Caco-2 (cell line): ENCODE data around the gene PCDHB2. TPM values are rescaled to one million over a fixed set of nuclear protein-coding genes. Genes with fewer than 3 reads are reported as not detected.
"Not testable (repeated sequence)": the region's sequence is repeated elsewhere in the genome, so short reads cannot be mapped to it uniquely, and the experiment has no call there.

Source experiments
- BruUV-seq: library from RNA; stranded (reverse); fragments of 400-500 nt; replicated peaks from 2 replicates; lab custom pipeline; 2021; lab: Mats Ljungman, UMichigan
- CTCF ChIA-PET: fragments of 300-600 bp; sonication (Branson Sonifier 250); formaldehyde crosslinking; loops from one replicate; lab custom pipeline; 2022; ENCODE audit warnings: antibody characterized with exemption; lab: Charles Lee
- POLR2A ChIA-PET: fragments of 300-600 bp; sonication (Branson Sonifier 250); formaldehyde crosslinking; loops from one replicate; lab custom pipeline; 2022; ENCODE audit warnings: antibody characterized with exemption; lab: Charles Lee
- DNase-seq, 2 experiments: peaks; one replicate each; pipeline versions ENCODE4 v3.0.0 to v3.0.0-alpha.2; 2020 to 2022
- H3K27me3 ChIP-seq: replicated peaks from 2 replicates; pipeline ENCODE4 v1.6.0; 2011; ENCODE audit warnings: low read length; ENCODE audit not compliant: control insufficient read depth, insufficient read depth
- H3K36me3 ChIP-seq: 2 replicates; pipeline ENCODE4 v1.5.1; 2011; ENCODE audit warnings: low read length; ENCODE audit not compliant: control insufficient read depth, insufficient read depth
- H3K4me1 ChIP-seq: fragments of 250-450 bp; sonication (Bioruptor Pico); 2 replicates; pipeline ENCODE4 v1.5.1; 2020; ENCODE audit warnings: mild to moderate bottlenecking
- H3K4me3 ChIP-seq: 2 replicates; pipeline ENCODE4 v1.5.1; 2011; ENCODE audit warnings: low read depth, mild to moderate bottlenecking, control low read depth, low read length
- H3K9me3 ChIP-seq: fragments of 250-450 bp; sonication (Bioruptor Pico); 2 replicates; pipeline ENCODE4 v1.5.1; 2020; ENCODE audit warnings: mild to moderate bottlenecking, moderate library complexity
- H3K27ac Mint-ChIP-seq: one replicate; pipeline ENCODE4 v1.8.0; 2022; ENCODE audit warnings: mixed read lengths; ENCODE audit not compliant: unreplicated experiment
- H3K27me3 Mint-ChIP-seq: one replicate; pipeline ENCODE4 v1.8.0; 2022; ENCODE audit warnings: mixed read lengths; ENCODE audit not compliant: insufficient read depth, unreplicated experiment
- H3K36me3 Mint-ChIP-seq: one replicate; pipeline ENCODE4 v1.8.0; 2022; ENCODE audit warnings: mild to moderate bottlenecking, mixed read lengths; ENCODE audit not compliant: insufficient read depth, unreplicated experiment
- H3K4me1 Mint-ChIP-seq: one replicate; pipeline ENCODE4 v1.8.0; 2022; ENCODE audit warnings: low read depth, mixed read lengths; ENCODE audit not compliant: unreplicated experiment
- H3K4me3 Mint-ChIP-seq: one replicate; pipeline ENCODE4 v1.8.0; 2022; ENCODE audit warnings: mild to moderate bottlenecking, moderate library complexity, mixed read lengths; ENCODE audit not compliant: unreplicated experiment
- H3K9me3 Mint-ChIP-seq: one replicate; pipeline ENCODE4 v1.8.0; 2022; ENCODE audit warnings: mixed read lengths; ENCODE audit not compliant: unreplicated experiment
- intact Hi-C: fragments of 100-400 bp; cut with micrococcal nuclease; formaldehyde crosslinking; loops from one replicate; pipeline ENCODE4 v1.10.0; 2022; ENCODE audit not compliant: unreplicated experiment
- total RNA-seq: library from RNA; stranded (reverse); gene quantifications from 2 replicates; pipeline ENCODE4 v1.2.3, GENCODE V29; 2022
- TF ChIP-seq, protein P1 (sequence below), 2 experiments: fragments of 200-600 bp in 1 of 2; IDR thresholded peaks; 1 replicate in 1 of 2; 2 replicates in 1 of 2; pipeline versions ENCODE4 v1.5.1 to v1.8.0; 2011 to 2022; ENCODE audit warnings: antibody characterized with exemption in 1 of 2, control low read depth in 1 of 2, inconsistent platforms in 1 of 2, low read depth in 1 of 2, low read length in 1 of 2, mild to moderate bottlenecking in 1 of 2, moderate library complexity in 1 of 2; ENCODE audit not compliant: insufficient read depth in 1 of 2, severe bottlenecking in 1 of 2, unreplicated experiment in 1 of 2

The PCDHB2 gene
- total RNA-seq, 1 experiment from 2014 or later = 0.20 TPM

- no peak overlapping the region for H3K27ac Mint-ChIP-seq
- TF ChIP-seq, protein P1, sequence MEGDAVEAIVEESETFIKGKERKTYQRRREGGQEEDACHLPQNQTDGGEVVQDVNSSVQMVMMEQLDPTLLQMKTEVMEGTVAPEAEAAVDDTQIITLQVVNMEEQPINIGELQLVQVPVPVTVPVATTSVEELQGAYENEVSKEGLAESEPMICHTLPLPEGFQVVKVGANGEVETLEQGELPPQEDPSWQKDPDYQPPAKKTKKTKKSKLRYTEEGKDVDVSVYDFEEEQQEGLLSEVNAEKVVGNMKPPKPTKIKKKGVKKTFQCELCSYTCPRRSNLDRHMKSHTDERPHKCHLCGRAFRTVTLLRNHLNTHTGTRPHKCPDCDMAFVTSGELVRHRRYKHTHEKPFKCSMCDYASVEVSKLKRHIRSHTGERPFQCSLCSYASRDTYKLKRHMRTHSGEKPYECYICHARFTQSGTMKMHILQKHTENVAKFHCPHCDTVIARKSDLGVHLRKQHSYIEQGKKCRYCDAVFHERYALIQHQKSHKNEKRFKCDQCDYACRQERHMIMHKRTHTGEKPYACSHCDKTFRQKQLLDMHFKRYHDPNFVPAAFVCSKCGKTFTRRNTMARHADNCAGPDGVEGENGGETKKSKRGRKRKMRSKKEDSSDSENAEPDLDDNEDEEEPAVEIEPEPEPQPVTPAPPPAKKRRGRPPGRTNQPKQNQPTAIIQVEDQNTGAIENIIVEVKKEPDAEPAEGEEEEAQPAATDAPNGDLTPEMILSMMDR (IDR thresholded peaks at IDR 0.05; ENCODE audit: insufficient read depth in 1 of 2, low read depth in 1 of 2, low read length in 1 of 2, severe bottlenecking in 1 of 2, unreplicated experiment in 1 of 2) = no peak
- Histone ChIP-seq H3K4me1 (no peaks in the 10 kb centered on the region), H3K9me3 (no peaks in the 10 kb centered on the region; the same call in 1 of the 2 replicates), H3K4me3 (no peak overlapping the region), H3K36me3 (no peaks in the 10 kb centered on the region), H3K27me3 (no peaks in the 10 kb centered on the region)
- no peak for DNase-seq
- BruUV-seq = no TSS peak
- intact Hi-C loops = no loop called here
- H3K27me3 Mint-ChIP-seq = no peaks in the 10 kb centered on the region
- no peaks in the 10 kb centered on the region for H3K4me1 Mint-ChIP-seq
- H3K36me3 Mint-ChIP-seq = no peaks in the 10 kb centered on the region
- no peak overlapping the region for H3K4me3 Mint-ChIP-seq
- H3K9me3 Mint-ChIP-seq = peaks cover 19% of the 10 kb centered on the region
- ChIA-PET CTCF (no interaction called here), POLR2A (no interaction called here)
Measured at GRCh38 chr5:141101059-141101458, 6.6 kb downstream of the PCDHB2 start.

- BruUV-seq, H3K27me3 ChIP-seq, POLR2A ChIA-PET, DNase-seq, H3K4me1 ChIP-seq, CTCF ChIA-PET, H3K9me3 ChIP-seq, H3K27me3 Mint-ChIP-seq, H3K36me3 Mint-ChIP-seq, H3K4me3 Mint-ChIP-seq, H3K36me3 ChIP-seq, H3K4me3 ChIP-seq, intact Hi-C loops, H3K4me1 Mint-ChIP-seq, H3K27ac Mint-ChIP-seq: not testable (repeated sequence)
- H3K9me3 Mint-ChIP-seq = peaks cover 23% of the 10 kb centered on the region
Measured at GRCh38 chr5:141102070-141102469, 7.7 kb downstream of the PCDHB2 start.

GRCh38 chr5:141102471-141102870 lies 8.1 kb downstream of the PCDHB2 start:
- peaks cover 27% of the 10 kb centered on the region for H3K9me3 Mint-ChIP-seq
- CTCF ChIA-PET, intact Hi-C loops, H3K9me3 ChIP-seq, H3K4me3 ChIP-seq, H3K27me3 Mint-ChIP-seq, DNase-seq, H3K27ac Mint-ChIP-seq, H3K36me3 ChIP-seq, H3K4me1 Mint-ChIP-seq, H3K27me3 ChIP-seq, H3K4me3 Mint-ChIP-seq, BruUV-seq, H3K36me3 Mint-ChIP-seq, H3K4me1 ChIP-seq, POLR2A ChIA-PET: not testable (repeated sequence)

DNA sequence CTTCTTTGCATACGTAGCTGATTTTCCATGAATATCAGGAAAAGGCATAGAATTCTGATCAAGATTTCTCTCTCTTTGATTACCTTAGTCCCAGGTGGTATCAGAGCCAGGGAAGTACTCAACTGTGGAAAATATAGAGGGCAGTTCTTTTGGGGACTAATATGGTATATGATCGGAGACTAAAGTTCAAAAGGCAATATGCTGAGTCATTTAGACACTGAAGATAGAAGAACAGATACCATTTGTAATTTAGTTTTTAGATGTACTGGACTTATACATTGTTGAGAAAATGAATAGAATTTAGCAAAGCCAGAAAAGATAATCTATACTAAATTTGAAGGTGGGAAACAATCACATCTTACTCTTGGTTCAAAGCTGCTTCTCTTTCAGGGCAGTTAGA lies 10.9 kb downstream of the PCDHB2 start:
- DNase-seq = no peak
- ChIA-PET POLR2A (no interaction called here), CTCF (no interaction called here)
- BruUV-seq = no TSS peak
- Histone ChIP-seq H3K9me3 (no peaks in the 10 kb centered on the region), H3K27me3 (no peaks in the 10 kb centered on the region), H3K36me3 (no peaks in the 10 kb centered on the region), H3K4me1 (no peaks in the 10 kb centered on the region), H3K4me3 (no peak overlapping the region)
- intact Hi-C loops = no loop called here
- H3K9me3 Mint-ChIP-seq = peaks cover 15% of the 10 kb centered on the region
- H3K36me3 Mint-ChIP-seq = no peaks in the 10 kb centered on the region
- H3K27ac Mint-ChIP-seq = no peak overlapping the region
- no peaks in the 10 kb centered on the region for H3K4me1 Mint-ChIP-seq
- no peaks in the 10 kb centered on the region for H3K27me3 Mint-ChIP-seq
- H3K4me3 Mint-ChIP-seq = no peak overlapping the region
- TF ChIP-seq, protein P1 (IDR thresholded peaks at IDR 0.05; ENCODE audit: insufficient read depth in 1 of 2, low read depth in 1 of 2, low read length in 1 of 2, severe bottlenecking in 1 of 2, unreplicated experiment in 1 of 2) = no peak
